22Rv1 (cell line): ENCODE data around the gene DTNB.

ENCODE experiments used
- H3K27ac ChIP-seq: fragments of 450-650 bp; 2 replicates; pipeline ENCODE4 v1.5.1; 2017
- CTCF ChIP-seq: fragments of 450-650 bp; IDR thresholded peaks from 2 replicates; pipeline ENCODE4 v1.5.1; 2017; ENCODE audit warnings: mild to moderate bottlenecking
- ZFX ChIP-seq: fragments of 450-650 bp; IDR thresholded peaks from 2 replicates; pipeline ENCODE4 v1.6.1; 2017; ENCODE audit warnings: antibody characterized with exemption, borderline replicate concordance

DTNB gene

GRCh38 chr2:25499157-25499556, 174.2 kb downstream of the DTNB start:
- no peak for TF ChIP-seq CTCF
- no peak for TF ChIP-seq ZFX
- no peak overlapping the region for H3K27ac ChIP-seq

GRCh38 chr2:25497918-25498407, 175.4 kb downstream of the DTNB start:
- H3K27ac ChIP-seq, result no peak overlapping the region
- TF ChIP-seq CTCF (no peak), ZFX (no peak)

- TF ChIP-seq CTCF, result no peak
- TF ChIP-seq ZFX, result no peak
These were observed 176.0 kb downstream of the DTNB start for GRCh38 chr2:25497229-25497917.

GRCh38 chr2:25494616-25495015, 178.8 kb downstream of the DTNB start:
- H3K27ac ChIP-seq, result no peak overlapping the region
- TF ChIP-seq CTCF (no peak), ZFX (no peak)

More at GRCh38 chr2:25497229-25497917, 176.0 kb downstream of the DTNB start:
- H3K27ac ChIP-seq, result no peak overlapping the region

GRCh38 chr2:25493207-25493606, 180.2 kb downstream of the DTNB start:
- no peak for TF ChIP-seq CTCF
- TF ChIP-seq ZFX, result no peak
- H3K27ac ChIP-seq, result no peak overlapping the region

GRCh38 chr2:25492726-25493125, 180.7 kb downstream of the DTNB start:
- no peak for TF ChIP-seq ZFX
- no peak for TF ChIP-seq CTCF
- no peak overlapping the region for H3K27ac ChIP-seq

- TF ChIP-seq ZFX, result no peak
- no peak for TF ChIP-seq CTCF
- no peak overlapping the region for H3K27ac ChIP-seq
These were observed 181.3 kb downstream of the DTNB start for GRCh38 chr2:25491966-25492532.
